ENCODE data around the gene ODF4.

The ODF4 gene

DNA sequence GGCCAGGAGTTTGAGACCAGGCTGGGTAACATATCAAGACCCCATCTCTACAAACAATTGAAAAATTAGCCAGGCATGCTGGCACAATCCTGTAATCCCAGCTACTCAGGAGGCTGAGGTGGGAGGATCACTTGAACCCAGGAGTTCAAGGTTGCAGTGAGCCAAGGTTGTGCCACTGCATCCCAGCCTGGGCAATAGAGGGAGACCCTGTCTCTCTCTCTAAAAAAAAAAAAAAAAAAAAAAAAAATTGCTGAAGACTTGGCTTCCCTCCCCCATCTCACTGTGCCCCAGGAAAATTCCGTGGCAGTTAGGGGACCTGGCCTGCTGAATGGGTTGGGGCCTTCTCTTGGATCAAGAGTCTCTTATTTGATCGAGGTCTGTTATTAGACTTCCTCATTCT, at the start of gene ODF4:
TSS of gene ODF4 (plus strand) at position 301 of the 400 bp plus-strand sequence. CDS start 212 bp downstream, outside the sequence.
- no peak within 1 kb of the TSS for H3K4me3 ChIP-seq (ENCODE audit: low read length)
- TF ChIP-seq, protein P1, sequence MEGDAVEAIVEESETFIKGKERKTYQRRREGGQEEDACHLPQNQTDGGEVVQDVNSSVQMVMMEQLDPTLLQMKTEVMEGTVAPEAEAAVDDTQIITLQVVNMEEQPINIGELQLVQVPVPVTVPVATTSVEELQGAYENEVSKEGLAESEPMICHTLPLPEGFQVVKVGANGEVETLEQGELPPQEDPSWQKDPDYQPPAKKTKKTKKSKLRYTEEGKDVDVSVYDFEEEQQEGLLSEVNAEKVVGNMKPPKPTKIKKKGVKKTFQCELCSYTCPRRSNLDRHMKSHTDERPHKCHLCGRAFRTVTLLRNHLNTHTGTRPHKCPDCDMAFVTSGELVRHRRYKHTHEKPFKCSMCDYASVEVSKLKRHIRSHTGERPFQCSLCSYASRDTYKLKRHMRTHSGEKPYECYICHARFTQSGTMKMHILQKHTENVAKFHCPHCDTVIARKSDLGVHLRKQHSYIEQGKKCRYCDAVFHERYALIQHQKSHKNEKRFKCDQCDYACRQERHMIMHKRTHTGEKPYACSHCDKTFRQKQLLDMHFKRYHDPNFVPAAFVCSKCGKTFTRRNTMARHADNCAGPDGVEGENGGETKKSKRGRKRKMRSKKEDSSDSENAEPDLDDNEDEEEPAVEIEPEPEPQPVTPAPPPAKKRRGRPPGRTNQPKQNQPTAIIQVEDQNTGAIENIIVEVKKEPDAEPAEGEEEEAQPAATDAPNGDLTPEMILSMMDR (IDR thresholded peaks at IDR 0.05; ENCODE audit: insufficient read depth, low read depth, low read length, missing control alignments) = no peak
- DNase-seq (ENCODE audit: low read depth) = no peak

DNA sequence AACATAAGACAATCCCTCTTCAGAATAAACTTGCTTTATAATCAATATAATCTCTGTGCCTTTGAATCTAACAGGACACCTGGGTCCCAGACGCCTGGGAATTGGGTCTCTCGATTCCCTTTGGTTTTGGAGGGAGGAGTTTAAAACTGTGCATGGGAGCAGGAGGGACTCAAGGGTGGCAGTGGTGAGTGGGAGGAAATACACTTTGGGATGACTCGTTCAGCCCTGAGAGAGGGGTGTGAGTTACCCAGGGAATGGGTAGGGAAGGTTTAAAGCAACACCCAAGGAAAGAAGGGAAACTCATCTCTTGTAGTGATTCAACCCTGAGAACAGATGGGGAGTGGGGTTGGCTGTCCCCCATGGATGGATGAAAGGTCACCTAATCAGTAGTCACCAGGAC, 49.6 kb upstream of the ODF4 start:
- TF ChIP-seq, protein P1 (IDR thresholded peaks at IDR 0.05; ENCODE audit: insufficient read depth, low read depth, low read length, missing control alignments) = no peak
- H3K4me3 ChIP-seq (ENCODE audit: low read length) = no peak overlapping the region
- DNase-seq (ENCODE audit: low read depth) = no peak

- no peak for DNase-seq (ENCODE audit: low read depth)
- TF ChIP-seq, protein P1 (IDR thresholded peaks at IDR 0.05; ENCODE audit: insufficient read depth, low read depth, low read length, missing control alignments) = no peak
- H3K4me3 ChIP-seq (ENCODE audit: low read length) = no peak overlapping the region
Observed at GRCh38 chr17:8292639-8293395, 46.8 kb upstream of the ODF4 start.

DNA sequence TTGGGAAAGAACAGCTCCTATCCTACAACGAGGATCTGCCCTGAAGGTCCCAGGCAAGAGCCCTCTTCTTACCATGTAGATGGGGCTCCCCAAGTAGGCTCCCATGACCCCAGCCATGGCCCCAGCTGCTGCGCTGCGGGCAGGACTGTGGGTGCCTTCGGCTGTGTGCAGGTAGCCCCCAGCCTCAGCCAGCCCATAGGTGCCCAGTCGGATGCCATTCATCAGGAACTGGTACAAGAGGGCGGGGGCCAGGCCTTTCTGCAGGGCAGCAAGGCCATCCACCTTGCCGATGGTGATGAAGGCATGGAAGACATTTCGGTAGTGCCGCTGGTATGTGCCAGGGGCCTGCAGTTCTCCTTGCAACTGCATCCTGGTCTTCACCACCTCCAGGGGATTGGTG, 45.3 kb upstream of the ODF4 start:
- no peak overlapping the region for H3K4me3 ChIP-seq (ENCODE audit: low read length)
- DNase-seq (ENCODE audit: low read depth) = no peak
- TF ChIP-seq, protein P1 (IDR thresholded peaks at IDR 0.05; ENCODE audit: insufficient read depth, low read depth, low read length, missing control alignments) = no peak

DNA sequence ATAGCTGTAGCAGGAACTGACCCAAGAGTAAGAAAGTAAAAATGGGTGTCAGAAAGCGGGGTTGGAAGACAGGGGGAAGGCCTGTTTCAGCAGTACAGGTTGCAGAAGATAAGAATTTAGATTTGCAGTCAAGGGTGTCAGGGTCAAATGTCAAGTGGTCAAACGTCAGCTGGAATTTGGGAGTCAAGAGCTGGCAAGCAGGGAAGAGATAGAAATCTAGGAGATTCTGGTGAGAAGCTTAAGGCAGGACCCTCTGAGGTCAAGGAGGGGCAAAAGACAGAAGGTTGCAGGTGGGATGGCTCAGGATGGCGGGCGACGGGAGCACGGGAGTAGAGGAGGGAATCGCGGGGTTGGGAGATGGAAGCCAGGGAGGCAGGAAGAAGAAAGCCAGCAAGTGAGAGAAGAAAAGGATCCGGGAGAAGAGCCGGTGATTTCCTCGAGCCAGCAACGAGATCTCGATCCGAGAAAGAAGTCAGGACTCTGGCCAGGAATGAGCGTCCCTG, 44.8 kb upstream of the ODF4 start:
- DNase-seq (ENCODE audit: low read depth) = no peak
- H3K4me3 ChIP-seq (ENCODE audit: low read length) = peak overlapping the region; percentile 59
- TF ChIP-seq, protein P1 (IDR thresholded peaks at IDR 0.05; ENCODE audit: insufficient read depth, low read depth, low read length, missing control alignments) = no peak

DNA sequence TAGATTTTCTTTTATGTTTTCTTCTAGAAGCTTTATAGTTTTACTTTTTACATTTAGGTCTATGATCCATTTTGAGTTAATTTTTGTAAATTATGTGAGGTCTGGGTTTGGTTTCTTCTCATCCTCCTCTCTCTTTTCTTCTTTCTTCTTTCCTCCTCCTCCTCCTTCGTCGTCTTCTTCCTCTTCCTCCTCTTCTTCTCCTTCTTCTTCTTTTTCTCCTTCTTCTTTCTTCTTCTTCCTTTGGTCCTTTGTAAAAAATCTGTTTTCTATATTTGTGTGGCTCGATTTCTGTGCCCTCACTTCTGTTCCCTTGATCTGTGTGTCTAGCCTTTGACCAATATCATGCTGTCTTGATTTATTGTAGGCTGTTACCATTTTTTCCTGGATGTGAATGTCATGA, 39.4 kb upstream of the ODF4 start:
- TF ChIP-seq, protein P1 (IDR thresholded peaks at IDR 0.05; ENCODE audit: insufficient read depth, low read depth, low read length, missing control alignments) = no peak
- no peak for DNase-seq (ENCODE audit: low read depth)
- H3K4me3 ChIP-seq (ENCODE audit: low read length) = no peak overlapping the region
